NCI-H226 (cell line): ENCODE data around the gene CNOT11.

Experiments used
- DNase-seq: peaks from one replicate; pipeline ENCODE4 v3.0.0-alpha.2; 2015

The CNOT11 gene

DNA sequence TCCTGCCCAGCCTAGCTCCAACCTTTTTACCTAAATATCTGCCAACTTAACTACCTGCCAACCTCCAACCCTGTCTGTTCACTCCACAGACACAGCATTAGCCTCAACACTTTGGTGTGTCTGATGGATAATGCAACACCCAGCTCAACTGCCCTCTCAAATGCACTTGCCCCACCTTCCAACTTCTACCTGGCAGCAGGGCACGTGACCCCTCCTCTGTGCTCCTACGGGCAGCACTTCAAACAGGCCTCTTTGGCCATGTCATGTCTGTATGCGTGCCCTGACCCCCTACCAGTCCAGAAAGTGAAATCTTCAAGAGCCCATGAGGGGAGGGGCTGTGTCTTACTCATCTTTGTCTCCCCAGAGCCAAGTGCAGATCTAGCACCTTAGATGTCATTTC, 30.3 kb downstream of the CNOT11 start:
- no peak for DNase-seq

DNA sequence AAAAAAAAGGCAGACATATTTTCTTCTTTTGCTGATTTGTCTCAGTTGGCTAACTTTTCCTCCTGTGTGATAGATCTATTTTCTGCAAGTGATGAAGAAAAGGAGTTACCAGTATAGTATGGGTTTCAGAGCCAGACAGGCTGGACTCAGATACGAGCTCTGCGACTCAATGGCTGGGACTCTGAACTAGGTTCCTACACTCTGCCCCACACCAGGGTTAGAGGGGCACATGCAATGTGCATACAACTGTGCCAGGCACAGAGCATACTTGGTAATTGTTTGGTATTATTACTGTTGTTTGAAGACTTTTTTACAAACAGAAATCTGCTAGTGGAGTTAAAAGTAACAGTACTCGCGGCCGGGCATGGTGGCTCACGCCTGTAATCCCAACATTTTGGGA, 34.0 kb downstream of the CNOT11 start:
- DNase-seq: no peak

- no peak for DNase-seq
Measured at GRCh38 chr2:101287303-101287702, 34.6 kb downstream of the CNOT11 start.

GRCh38 chr2:101290711-101291110, 38.0 kb downstream of the CNOT11 start:
- no peak for DNase-seq

DNA sequence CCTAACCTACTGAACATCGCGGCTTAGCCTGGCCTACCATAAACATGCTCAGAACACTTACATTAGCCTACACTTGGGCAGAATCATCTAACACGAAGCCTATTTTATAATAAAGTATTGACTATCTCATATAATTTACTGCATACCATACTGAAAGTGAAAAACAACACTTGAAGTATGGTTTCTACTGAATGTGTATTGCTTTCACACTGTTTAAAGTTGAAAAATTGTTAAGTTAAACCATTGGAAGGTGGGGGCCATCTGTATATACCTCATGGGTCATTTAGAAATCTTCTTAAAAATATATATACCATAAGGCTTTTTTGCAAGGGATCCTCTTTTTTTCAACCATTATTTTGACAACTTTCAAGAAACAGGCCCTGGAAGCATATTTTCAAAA, 39.3 kb downstream of the CNOT11 start:
- no peak for DNase-seq

DNA sequence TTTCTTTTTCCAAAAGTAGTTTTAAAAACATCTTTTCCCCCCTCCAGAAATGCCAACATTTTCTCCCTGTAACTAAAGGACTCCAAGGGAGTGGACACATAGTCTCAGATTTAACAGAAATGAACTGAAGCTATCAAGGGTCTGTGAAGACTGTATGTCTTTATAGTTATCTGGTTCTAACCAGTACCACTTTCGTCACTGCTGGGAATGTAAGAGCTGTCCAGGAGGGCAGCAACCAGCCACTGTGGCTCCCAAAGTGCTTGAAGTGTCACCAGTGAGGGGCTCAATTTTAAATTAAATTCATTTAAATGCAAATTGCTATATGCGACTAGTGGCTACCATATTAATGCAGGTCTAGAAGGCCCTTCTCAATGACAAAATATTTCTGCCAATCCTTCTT, 40.9 kb downstream of the CNOT11 start:
- no peak for DNase-seq

- no peak for DNase-seq
Measured at GRCh38 chr2:101294861-101295260, 42.2 kb downstream of the CNOT11 start.

DNA sequence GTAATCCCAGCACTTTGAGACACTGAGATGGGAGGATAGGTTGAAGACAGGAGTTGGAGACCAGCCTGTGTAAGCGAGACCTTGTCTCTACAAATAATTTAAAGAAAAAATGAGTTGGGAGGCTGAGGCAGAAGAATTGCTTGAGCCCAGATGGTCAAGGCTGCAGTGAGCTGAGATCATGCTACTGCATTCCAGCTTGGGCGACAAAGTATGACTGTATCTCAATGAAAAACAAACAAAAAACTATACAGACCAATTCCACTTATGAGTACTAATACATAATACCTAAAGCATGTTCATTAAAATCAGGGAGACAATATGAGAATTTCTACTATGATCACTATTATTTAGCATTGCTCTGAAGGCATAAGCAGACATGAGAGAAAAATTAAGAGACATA, 43.2 kb downstream of the CNOT11 start:
- no peak for DNase-seq

GRCh38 chr2:101296371-101296770, 43.7 kb downstream of the CNOT11 start:
- no peak for DNase-seq

DNA sequence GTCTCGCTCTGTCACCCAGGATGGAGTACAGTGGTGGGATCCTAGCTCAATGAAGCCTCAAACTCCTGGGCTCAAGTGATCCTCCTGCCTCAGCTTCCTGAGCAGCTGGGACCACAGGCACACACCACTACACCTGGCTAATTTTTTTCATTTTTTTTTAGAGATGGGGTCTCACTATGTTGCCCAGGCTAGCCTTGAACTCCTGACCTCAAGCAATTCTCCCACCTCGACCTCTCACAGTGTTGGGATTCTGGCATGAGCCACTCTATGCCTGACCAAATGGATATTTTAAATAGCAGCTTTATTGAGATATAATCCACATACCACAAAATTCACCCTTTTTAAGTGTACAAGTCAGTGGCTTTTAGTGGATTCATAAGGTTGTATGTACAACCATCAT, 44.7 kb downstream of the CNOT11 start:
- DNase-seq: no peak

- DNase-seq: no peak
Measured at GRCh38 chr2:101299604-101300003, 46.9 kb downstream of the CNOT11 start.

- no peak for DNase-seq
Measured at GRCh38 chr2:101300164-101300563, 47.5 kb downstream of the CNOT11 start.

DNA sequence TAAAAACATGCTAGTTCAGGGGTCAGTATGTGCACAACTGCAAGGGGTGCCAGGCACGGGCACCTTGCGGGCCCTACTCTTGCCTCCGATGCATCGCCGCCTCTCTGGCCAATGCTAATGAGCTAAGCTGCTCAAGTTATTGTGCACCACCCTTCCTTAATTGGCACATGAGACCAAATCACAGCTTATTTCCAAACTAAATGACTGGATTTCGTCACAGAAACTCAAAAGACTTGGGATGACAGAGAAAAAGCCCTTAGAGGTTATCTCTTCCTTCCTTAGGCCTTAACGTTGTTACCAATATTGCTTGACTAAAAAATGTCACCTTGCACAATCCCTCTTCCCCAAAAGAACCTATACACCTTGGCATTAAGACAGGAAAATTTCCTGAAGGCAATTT, 48.1 kb downstream of the CNOT11 start:
- no peak for DNase-seq

- no peak for DNase-seq
Measured at GRCh38 chr2:101302016-101302415, 49.3 kb downstream of the CNOT11 start.

DNA sequence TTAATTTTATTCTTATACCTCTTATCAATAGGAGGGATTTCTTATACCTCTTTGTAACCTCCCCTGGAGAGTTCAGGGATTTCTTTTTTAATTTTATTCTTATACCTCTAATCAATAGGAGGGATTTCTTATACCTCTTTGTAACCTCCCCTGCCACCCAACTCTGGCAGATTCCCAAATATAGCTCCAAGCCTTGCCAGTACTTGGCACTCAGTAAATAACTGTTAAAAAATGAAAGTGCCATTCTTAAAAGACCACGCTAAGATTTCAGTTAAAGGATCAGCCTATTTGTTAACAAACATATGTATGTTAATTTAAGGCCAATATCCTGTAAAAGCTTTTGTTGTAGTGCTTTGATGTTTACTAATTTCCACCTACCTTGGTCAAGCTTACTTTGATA, 51.0 kb downstream of the CNOT11 start:
- DNase-seq: no peak

- no peak for DNase-seq
Measured at GRCh38 chr2:101305035-101305434, 52.3 kb downstream of the CNOT11 start.

DNA sequence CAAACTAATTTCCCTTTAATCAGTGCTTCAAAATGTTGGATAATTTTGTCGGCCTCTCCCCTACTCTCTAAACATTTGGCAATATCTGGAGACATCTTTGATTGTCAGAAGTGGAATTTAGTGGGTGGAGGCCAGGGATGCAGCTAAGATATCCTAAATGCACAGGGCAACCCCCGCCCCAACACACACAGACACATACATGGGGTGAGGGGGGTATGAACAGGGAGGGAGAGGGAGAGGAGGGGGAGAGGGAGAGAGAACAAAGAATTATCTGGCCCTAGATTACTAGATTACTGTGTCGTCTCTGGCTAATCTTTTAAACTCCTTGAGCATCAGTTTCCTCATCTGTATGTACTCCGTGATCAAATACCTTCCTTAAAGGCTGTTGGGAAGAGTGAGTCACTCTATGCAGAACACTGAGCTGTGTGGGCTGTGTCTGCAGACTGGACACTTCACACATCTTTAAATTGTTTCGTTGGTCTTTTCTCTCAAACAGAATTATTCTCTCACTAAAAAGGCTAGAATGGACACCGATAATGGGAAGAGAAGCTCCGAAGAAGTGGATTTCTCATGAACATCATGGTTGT, 52.9 kb downstream of the CNOT11 start:
- DNase-seq: peak; percentile 63

- DNase-seq: peak; percentile 33
Measured at GRCh38 chr2:101306410-101306809, 53.7 kb downstream of the CNOT11 start.

DNA sequence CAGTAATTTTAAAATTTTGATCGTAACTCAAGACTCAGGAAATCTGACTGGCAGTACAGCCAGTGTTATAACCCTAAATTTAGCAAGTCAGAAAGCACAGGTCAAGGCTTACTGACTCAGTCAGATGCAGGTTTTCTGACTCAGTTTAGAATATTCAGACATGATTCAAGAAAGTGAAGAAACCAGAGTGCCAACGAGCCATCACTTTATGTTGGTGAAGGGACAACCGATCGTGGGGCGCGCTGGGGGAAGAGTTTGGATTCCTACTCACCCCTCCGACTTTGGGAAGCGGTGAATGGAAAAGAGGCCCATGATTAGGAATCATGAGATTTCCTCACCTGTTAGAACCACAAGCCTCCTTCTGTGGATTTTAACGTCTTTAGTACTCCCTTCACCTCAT, 54.8 kb downstream of the CNOT11 start:
- no peak for DNase-seq

DNA sequence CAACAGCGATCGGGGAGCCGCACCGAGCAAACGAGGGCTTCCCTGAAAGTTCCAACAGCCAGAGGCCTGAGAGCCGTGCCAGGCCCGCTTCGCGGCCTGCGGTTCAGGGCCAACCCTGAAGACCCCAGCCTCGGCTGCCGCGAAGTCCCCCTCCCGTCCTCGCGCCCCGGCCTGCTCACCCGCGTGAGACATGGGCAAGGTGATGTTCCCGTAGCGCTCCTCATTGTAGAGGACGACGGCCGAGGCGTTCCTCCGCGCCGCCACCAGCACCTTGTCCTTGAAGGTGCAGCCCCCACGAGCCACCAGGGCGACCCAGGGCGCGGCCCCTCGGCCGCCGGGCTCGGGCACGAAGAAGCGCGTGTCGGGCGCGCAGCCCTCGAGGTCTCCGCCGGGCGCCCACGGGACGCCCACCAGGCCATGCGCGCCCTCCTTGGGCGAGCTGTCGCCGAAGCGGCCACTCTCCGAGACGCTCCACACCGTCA, 55.3 kb downstream of the CNOT11 start:
- DNase-seq: no peak

DNA sequence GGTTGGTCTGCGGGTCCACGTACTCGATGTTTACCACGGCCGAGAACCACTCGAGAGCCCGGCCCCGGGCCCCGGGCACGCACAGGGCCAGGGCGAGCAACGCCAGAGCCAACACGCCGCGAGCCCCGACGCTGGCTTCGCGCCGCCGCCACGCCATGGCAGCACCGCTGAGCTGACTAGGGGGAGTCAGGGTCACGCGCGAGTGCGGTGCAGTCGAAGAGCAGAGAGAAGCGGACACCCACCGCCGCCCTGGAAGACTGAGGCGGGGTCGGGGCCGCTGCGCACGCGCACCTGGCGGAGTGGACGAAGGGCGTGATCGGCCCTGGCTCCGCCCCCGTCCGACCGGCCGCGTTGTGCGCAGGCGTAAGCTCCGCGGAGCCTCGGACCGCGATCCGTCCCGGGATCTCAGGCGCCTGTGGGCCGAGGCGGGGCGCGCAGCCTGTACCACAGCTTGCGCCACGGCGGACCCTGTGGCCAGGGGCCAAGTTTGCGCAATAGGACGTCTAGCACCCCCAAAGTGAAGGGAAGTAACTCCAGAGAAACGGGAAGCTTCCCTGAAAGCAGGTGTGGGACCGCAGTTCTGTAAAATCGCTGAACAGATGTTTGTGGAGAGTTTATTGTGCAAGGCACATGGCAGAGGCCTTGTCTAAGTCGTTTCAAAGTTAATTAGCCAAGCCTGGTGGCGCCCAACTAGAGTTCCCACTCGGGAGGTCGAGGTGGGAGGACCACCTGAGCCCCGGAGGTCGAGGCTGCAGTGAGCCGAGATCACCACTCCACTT, 55.9 kb downstream of the CNOT11 start, which contains the start of gene RNF149:
TSS of gene RNF149 (minus strand) at position 270 of the 779 bp plus-strand sequence. CDS start at position 157, 113 bp downstream.
- peak; percentile 78 for DNase-seq

GRCh38 chr2:101310090-101310833, 57.6 kb downstream of the CNOT11 start:
- DNase-seq: no peak

DNA sequence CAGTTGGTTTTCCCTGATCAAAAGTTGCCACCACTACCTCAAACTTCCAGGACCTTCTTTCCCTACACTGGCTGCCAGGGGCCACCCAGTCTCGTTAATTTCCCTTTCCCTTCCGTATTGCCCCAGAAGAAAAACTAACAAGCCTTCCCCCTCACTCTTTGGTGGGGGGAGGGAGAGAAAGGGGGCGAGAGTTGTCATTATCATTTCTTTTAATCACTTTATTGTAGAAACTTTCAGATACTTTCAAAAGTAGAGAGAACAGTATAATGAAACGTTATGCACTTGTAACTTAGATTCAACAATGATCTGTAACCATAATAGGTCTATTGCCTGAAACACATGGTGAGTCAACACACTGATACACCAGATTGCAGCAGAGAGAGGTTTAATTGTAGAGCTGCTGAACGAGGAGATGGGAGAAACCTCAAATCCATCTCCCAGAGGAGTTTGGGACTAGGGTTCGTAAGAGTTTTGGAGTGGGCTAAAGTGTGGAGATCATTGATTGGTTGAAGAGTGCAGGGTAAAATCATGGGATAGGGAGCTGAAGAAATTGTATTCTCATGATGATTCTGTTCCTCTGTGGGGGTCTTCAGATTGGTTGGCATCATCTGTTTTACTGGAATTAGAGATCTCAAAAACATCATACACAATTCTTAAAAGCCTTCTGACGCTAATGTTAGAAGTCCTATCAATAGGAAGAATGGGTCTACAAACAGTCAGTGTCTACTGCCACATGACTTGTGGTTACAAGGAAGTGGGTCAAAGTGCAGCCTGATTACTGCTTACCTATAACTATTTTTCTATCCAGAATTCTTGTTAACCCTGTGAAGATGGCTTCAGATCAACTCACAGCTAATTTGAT, 58.4 kb downstream of the CNOT11 start:
- no peak for DNase-seq
